ENCODE measurements around the gene IGDCC3.

The IGDCC3 gene

DNA sequence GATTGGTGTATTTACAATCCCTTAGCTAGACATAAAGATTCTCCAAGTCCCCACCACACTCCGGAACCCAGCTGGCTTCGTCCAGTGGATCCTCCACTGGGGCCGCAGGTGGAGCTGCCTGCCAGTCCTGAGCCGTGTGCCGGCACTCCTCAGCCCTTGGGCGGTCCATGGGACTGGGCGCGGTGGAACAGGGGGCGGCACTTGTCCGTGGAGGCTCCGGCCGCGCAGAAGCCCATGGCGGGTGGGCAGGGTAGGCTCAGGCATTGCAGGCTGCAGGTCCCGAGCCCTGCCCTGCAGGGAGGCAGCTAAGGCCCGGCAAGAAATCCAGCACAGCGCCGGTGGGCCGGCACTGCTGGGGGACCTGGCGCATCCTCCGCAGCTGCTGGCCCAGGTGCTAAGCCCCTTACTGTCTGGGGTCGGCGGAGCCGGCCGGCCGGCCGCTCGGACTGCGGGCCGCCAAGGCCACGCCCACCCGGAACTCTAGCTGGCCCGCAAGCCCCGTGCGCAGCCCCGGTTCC, 76.8 kb downstream of the IGDCC3 start:
- H2BK12ac ChIP-seq (ENCODE audit: low read length): no peak overlapping the region
- H4K91ac ChIP-seq (ENCODE audit: low read depth, low read length): no peak overlapping the region
- H3K36me3 ChIP-seq (ENCODE audit: control insufficient read depth in 1 of 2, insufficient read depth in 2 of 2, low read length in 2 of 2): no peaks in the 10 kb centered on the region
- no peak overlapping the region for H3K9ac ChIP-seq (ENCODE audit: low read length)
- no peak overlapping the region for H2BK120ac ChIP-seq (ENCODE audit: insufficient read depth, low read length, poor library complexity)
- no peak overlapping the region for H3K18ac ChIP-seq (ENCODE audit: low read length)
- H3K4me2 ChIP-seq (ENCODE audit: low read length): no peak overlapping the region
- H3K9me3 ChIP-seq (ENCODE audit: insufficient read depth, low read depth, low read length): no peaks in the 10 kb centered on the region
- DNase-seq: no peak
- no peak overlapping the region for H3K23ac ChIP-seq (ENCODE audit: low read length)
- H3K27me3 ChIP-seq (ENCODE audit: insufficient read depth, low read length): no peaks in the 10 kb centered on the region
- H2AK5ac ChIP-seq (ENCODE audit: low read length): no peak overlapping the region
- WGBS (ENCODE audit: extremely low coverage, insufficient coverage, insufficient read length): no CpG with 5 or more reads among the region's 36 CpGs
- no peaks in the 10 kb centered on the region for H3K79me2 ChIP-seq (ENCODE audit: control insufficient read depth, insufficient read depth, low read length, poor library complexity)
- H4K12ac ChIP-seq (ENCODE audit: low read depth, low read length): no peak overlapping the region
- H4K8ac ChIP-seq (ENCODE audit: low read depth, low read length): peak overlapping the region; percentile 18
- H3K4me3 ChIP-seq (ENCODE audit: low read depth, low read length): no peak overlapping the region
- H2BK5ac ChIP-seq (ENCODE audit: low read depth, low read length, poor library complexity): no peak overlapping the region
- H3K4ac ChIP-seq (ENCODE audit: low read depth, low read length): no peak overlapping the region
- peaks cover 3 to 4% of the 10 kb centered on the region in 2 experiments for H3K4me1 ChIP-seq (ENCODE audit: control insufficient read depth in 1 of 2, insufficient read depth in 2 of 2, low read length in 2 of 2)
- peaks cover 9% of the 10 kb centered on the region for H3K79me1 ChIP-seq (ENCODE audit: low read length)
- H3K14ac ChIP-seq (ENCODE audit: low read length): no peak overlapping the region
- no peak overlapping the region for H2AFZ ChIP-seq (ENCODE audit: insufficient read depth, low read length, poor library complexity)
- H3K27ac ChIP-seq (ENCODE audit: low read depth, low read length): no peak overlapping the region

DNA sequence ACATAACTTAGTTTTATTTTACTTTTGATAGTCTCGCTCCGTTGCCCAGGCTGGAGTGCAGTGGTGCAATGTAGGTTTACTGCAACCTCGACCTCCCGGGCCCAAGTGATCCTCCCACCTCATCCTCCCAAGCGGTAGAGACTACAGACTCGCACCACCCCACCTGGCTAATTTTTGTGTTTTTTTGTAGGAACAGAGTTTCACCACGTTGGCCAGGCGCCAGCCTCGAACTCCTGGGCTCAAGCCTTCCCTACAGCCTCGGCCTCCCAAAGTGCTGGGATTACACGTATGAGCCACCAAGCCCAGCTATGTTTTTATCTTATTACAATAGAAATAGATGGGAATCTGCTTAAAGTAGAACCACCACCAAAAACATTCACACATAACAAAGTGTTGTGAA, 79.1 kb downstream of the IGDCC3 start:
- H3K4me1 ChIP-seq (ENCODE audit: control insufficient read depth in 1 of 2, insufficient read depth in 2 of 2, low read length in 2 of 2): peaks cover 3 to 4% of the 10 kb centered on the region in 2 experiments
- no peak overlapping the region for H3K23ac ChIP-seq (ENCODE audit: low read length)
- H3K14ac ChIP-seq (ENCODE audit: low read length): no peak overlapping the region
- H3K9me3 ChIP-seq (ENCODE audit: insufficient read depth, low read depth, low read length): no peaks in the 10 kb centered on the region
- no CpG with 5 or more reads among the region's 11 CpGs for WGBS (ENCODE audit: extremely low coverage, insufficient coverage, insufficient read length)
- no peak overlapping the region for H4K8ac ChIP-seq (ENCODE audit: low read depth, low read length)
- H3K27ac ChIP-seq (ENCODE audit: low read depth, low read length): no peak overlapping the region
- no peak overlapping the region for H2BK12ac ChIP-seq (ENCODE audit: low read length)
- DNase-seq: no peak
- peaks cover 6% of the 10 kb centered on the region for H3K79me1 ChIP-seq (ENCODE audit: low read length)
- H3K4ac ChIP-seq (ENCODE audit: low read depth, low read length): no peak overlapping the region
- H3K36me3 ChIP-seq (ENCODE audit: control insufficient read depth in 1 of 2, insufficient read depth in 2 of 2, low read length in 2 of 2): no peaks in the 10 kb centered on the region
- no peaks in the 10 kb centered on the region for H3K27me3 ChIP-seq (ENCODE audit: insufficient read depth, low read length)
- peaks cover 2% of the 10 kb centered on the region for H3K79me2 ChIP-seq (ENCODE audit: control insufficient read depth, insufficient read depth, low read length, poor library complexity)
- H3K9ac ChIP-seq (ENCODE audit: low read length): no peak overlapping the region
- no peak overlapping the region for H3K18ac ChIP-seq (ENCODE audit: low read length)
- H4K12ac ChIP-seq (ENCODE audit: low read depth, low read length): no peak overlapping the region
- H2BK120ac ChIP-seq (ENCODE audit: insufficient read depth, low read length, poor library complexity): no peak overlapping the region
- H2AK5ac ChIP-seq (ENCODE audit: low read length): no peak overlapping the region
- no peak overlapping the region for H2BK5ac ChIP-seq (ENCODE audit: low read depth, low read length, poor library complexity)
- no peak overlapping the region for H2AFZ ChIP-seq (ENCODE audit: insufficient read depth, low read length, poor library complexity)
- no peak overlapping the region for H3K4me2 ChIP-seq (ENCODE audit: low read length)
- H3K4me3 ChIP-seq (ENCODE audit: low read depth, low read length): no peak overlapping the region
- H4K91ac ChIP-seq (ENCODE audit: low read depth, low read length): no peak overlapping the region

DNA sequence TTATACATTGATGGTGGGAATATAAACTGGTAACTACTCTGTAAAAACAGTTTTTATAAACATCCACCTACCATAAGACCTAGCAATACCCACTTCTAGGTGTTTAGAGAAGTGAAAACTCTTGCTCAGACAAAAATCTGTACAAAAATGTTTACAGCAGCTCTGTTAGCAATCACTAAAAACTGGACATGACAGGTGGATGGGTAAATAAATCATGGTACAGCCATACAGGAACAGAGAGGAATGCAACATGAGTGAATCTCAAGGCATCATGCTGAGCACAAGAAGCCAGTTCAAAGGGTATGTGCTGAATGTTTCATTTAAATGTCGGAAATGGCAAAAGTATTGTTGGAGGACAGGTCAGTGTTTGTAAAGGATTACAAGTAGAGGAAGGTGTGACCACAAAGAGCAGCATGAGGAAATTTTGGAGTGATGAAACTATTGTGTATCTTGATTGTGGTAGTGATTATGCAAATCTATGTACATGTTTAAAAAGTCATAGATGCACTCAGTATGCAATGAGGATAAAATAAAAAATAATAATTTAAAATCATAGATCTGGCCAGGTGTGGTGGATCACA, 84.8 kb downstream of the IGDCC3 start:
- no peak for DNase-seq
- Histone ChIP-seq H3K4ac (ENCODE audit: low read depth, low read length) (no peak overlapping the region), H3K36me3 (ENCODE audit: control insufficient read depth in 1 of 2, insufficient read depth in 2 of 2, low read length in 2 of 2) (no peaks in the 10 kb centered on the region)

DNA sequence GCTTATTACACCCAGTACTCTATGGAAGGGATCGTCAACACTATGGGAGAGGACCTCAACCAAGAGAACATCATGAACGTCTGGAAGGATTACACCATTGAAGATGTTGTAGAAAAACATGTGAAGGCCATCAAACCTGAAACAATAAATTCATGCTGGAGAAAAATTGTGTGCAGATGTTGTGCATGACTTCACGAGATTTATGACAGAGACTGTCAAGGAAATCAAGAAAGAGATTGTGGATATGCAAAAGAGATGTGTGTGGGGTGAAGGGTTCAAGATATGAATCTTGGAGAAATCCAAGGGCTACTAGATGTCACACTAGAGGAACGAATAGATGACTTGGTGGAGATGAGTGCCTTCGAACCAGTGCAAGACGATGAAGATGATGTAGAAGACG, 87.6 kb downstream of the IGDCC3 start:
- Histone ChIP-seq H3K9me3 (ENCODE audit: insufficient read depth, low read depth, low read length) (peaks cover 2% of the 10 kb centered on the region), H3K23ac (ENCODE audit: low read length) (no peak overlapping the region), H3K4me1 (ENCODE audit: control insufficient read depth in 1 of 2, insufficient read depth in 2 of 2, low read length in 2 of 2) (peaks cover 0 to 3% of the 10 kb centered on the region in 2 experiments), H2AK5ac (ENCODE audit: low read length) (no peak overlapping the region), H3K4ac (ENCODE audit: low read depth, low read length) (no peak overlapping the region), H3K27ac (ENCODE audit: low read depth, low read length) (no peak overlapping the region), H3K79me2 (ENCODE audit: control insufficient read depth, insufficient read depth, low read length, poor library complexity) (peaks cover 2% of the 10 kb centered on the region), H3K14ac (ENCODE audit: low read length) (no peak overlapping the region), H4K12ac (ENCODE audit: low read depth, low read length) (no peak overlapping the region), H3K4me3 (ENCODE audit: low read depth, low read length) (no peak overlapping the region), H2AFZ (ENCODE audit: insufficient read depth, low read length, poor library complexity) (no peak overlapping the region), H3K36me3 (ENCODE audit: control insufficient read depth in 1 of 2, insufficient read depth in 2 of 2, low read length in 2 of 2) (no peaks in the 10 kb centered on the region), H3K4me2 (ENCODE audit: low read length) (no peak overlapping the region), H2BK120ac (ENCODE audit: insufficient read depth, low read length, poor library complexity) (no peak overlapping the region), H2BK12ac (ENCODE audit: low read length) (no peak overlapping the region), H3K79me1 (ENCODE audit: low read length) (peaks cover 8% of the 10 kb centered on the region), H3K18ac (ENCODE audit: low read length) (no peak overlapping the region), H3K27me3 (ENCODE audit: insufficient read depth, low read length) (no peaks in the 10 kb centered on the region), H2BK5ac (ENCODE audit: low read depth, low read length, poor library complexity) (no peak overlapping the region), H4K8ac (ENCODE audit: low read depth, low read length) (no peak overlapping the region), H3K9ac (ENCODE audit: low read length) (no peak overlapping the region), H4K91ac (ENCODE audit: low read depth, low read length) (no peak overlapping the region)
- DNase-seq: no peak
- no CpG with 5 or more reads among the region's 7 CpGs for WGBS (ENCODE audit: extremely low coverage, insufficient coverage, insufficient read length)

More for the DNA sequence above, 84.8 kb downstream of the IGDCC3 start:
- Histone ChIP-seq H3K18ac (ENCODE audit: low read length) (no peak overlapping the region), H2AK5ac (ENCODE audit: low read length) (no peak overlapping the region), H2AFZ (ENCODE audit: insufficient read depth, low read length, poor library complexity) (no peak overlapping the region), H3K79me2 (ENCODE audit: control insufficient read depth, insufficient read depth, low read length, poor library complexity) (peaks cover 2% of the 10 kb centered on the region), H3K27ac (ENCODE audit: low read depth, low read length) (no peak overlapping the region), H2BK12ac (ENCODE audit: low read length) (no peak overlapping the region), H3K4me1 (ENCODE audit: control insufficient read depth in 1 of 2, insufficient read depth in 2 of 2, low read length in 2 of 2) (no peaks in the 10 kb centered on the region), H4K12ac (ENCODE audit: low read depth, low read length) (no peak overlapping the region), H3K23ac (ENCODE audit: low read length) (no peak overlapping the region), H4K91ac (ENCODE audit: low read depth, low read length) (no peak overlapping the region), H3K9me3 (ENCODE audit: insufficient read depth, low read depth, low read length) (no peaks in the 10 kb centered on the region), H3K79me1 (ENCODE audit: low read length) (peaks cover 2% of the 10 kb centered on the region), H4K8ac (ENCODE audit: low read depth, low read length) (no peak overlapping the region), H3K4me2 (ENCODE audit: low read length) (no peak overlapping the region), H3K27me3 (ENCODE audit: insufficient read depth, low read length) (no peaks in the 10 kb centered on the region), H3K9ac (ENCODE audit: low read length) (no peak overlapping the region), H3K4me3 (ENCODE audit: low read depth, low read length) (no peak overlapping the region), H2BK5ac (ENCODE audit: low read depth, low read length, poor library complexity) (no peak overlapping the region), H3K14ac (ENCODE audit: low read length) (no peak overlapping the region), H2BK120ac (ENCODE audit: insufficient read depth, low read length, poor library complexity) (no peak overlapping the region)
- WGBS (ENCODE audit: extremely low coverage, insufficient coverage, insufficient read length): no CpG with 5 or more reads among the region's 1 CpG

Data from trophoblast cell (in vitro differentiated cells and primary cell).